ENCODE measurements around the gene PCNT.

PCNT gene

DNA sequence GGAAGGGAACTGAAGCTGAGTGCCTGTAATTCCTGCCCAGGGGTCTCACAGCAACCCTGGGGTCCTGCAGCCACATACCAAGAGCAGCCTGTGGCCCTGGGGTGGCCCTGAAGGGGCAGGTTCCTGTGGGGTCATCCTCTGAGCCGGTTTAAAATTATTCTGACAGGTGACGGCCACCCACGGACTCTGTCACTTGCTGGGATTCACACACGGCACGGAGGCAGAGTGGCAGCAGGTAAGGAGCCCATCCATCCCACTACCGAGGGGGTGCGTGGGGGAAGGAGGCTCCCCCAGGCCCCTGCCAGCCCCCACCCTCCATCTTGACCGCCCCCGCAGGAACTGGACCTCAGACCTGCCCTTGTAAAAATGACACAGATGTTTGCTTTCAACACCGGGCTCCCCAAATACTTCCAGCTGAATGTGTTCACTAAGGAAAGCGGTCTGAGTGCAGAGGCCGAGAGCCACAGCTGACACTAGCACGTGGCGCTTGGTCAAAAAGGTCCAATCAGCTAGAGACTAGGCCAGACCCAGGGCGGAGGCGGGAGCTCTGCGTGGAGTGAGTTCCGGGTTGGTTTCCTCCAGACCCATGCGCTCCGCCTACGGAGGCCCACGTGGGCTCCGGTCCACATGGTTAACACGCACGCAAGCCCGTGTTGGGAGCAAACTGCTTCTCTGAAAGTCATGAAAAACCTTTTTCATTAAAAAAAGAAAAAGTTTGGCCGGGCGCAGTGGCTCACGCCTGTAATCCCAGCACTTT, 27.8 kb upstream of the PCNT start:
- TF ChIP-seq, protein P1, sequence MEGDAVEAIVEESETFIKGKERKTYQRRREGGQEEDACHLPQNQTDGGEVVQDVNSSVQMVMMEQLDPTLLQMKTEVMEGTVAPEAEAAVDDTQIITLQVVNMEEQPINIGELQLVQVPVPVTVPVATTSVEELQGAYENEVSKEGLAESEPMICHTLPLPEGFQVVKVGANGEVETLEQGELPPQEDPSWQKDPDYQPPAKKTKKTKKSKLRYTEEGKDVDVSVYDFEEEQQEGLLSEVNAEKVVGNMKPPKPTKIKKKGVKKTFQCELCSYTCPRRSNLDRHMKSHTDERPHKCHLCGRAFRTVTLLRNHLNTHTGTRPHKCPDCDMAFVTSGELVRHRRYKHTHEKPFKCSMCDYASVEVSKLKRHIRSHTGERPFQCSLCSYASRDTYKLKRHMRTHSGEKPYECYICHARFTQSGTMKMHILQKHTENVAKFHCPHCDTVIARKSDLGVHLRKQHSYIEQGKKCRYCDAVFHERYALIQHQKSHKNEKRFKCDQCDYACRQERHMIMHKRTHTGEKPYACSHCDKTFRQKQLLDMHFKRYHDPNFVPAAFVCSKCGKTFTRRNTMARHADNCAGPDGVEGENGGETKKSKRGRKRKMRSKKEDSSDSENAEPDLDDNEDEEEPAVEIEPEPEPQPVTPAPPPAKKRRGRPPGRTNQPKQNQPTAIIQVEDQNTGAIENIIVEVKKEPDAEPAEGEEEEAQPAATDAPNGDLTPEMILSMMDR (IDR thresholded peaks at IDR 0.05; ENCODE audit: control insufficient read depth, insufficient read depth, low read depth, low read length, missing control alignments) = no peak
- peak; percentile 76 for DNase-seq (ENCODE audit: low read depth)
- H3K4me3 ChIP-seq (ENCODE audit: control insufficient read depth, low read depth, low read length) = peak overlapping the region; percentile 18

DNA sequence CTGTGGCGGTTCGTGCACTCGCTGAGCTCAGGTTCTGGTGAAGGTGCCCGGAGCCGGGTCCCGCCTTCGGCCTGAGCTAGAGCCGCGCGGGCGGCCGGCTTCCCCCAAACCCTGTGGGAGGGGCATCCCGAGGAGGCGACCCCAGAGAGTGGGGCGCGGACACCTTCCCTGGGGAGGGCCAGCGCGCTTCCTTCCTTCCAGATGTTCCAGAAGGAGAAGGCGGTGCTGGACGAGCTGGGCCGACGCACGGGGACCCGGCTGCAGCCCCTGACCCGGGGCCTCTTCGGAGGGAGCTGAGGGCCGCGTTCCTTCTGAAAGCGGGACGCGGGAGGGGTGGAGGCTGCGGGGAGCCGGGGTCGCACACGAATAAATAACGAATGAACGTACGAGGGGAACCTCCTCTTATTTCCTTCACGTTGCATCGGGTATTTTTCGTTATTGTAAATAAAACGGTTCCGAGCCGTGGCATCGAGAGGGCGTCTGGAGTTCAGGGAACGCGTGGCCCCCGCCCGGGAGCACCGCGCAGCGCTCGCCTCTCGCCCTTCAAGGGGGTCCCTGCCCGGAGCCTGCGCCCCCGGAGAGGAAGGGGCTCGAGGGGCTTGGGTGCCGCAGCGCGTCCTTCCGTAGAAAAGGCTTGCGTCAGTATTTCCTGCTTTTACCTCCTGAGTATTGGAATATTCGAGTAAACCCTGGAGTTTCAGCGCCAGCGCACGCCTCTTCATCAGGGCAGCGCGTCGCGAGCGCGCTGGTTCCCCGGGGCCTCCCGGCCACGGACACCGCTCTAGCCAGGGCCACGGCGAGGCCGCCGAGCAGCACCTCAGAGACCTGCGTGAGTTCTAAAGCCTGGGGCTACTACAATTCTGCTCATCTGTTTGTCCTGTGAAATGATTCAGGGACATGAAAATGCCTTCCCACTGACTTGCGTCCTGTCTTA, 26.4 kb upstream of the PCNT start:
- TF ChIP-seq, protein P1 (IDR thresholded peaks at IDR 0.05; ENCODE audit: control insufficient read depth, insufficient read depth, low read depth, low read length, missing control alignments) = no peak
- no peak for DNase-seq (ENCODE audit: low read depth)
- peak overlapping the region; percentile 23 for H3K4me3 ChIP-seq (ENCODE audit: control insufficient read depth, low read depth, low read length)

DNA sequence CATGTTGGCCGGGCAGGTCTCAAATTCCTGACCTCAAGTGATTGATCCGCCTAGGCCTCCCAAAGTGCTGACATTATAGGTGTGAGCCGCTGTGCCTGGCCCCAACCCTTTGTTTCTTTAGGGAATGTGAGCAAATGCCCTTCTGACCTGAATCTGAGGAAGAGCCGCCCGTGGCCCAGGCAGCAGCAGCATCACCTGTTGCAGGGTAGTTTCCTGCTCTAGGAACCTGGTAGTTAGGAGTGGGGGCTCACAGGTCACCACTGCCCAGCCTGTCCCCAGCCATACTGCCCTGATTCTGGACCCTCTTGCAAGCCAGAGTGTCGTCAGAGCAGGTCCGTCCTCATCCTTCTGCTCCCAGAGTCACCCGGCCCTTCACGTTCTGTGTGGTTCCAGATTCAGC, 24.8 kb upstream of the PCNT start:
- TF ChIP-seq, protein P1 (IDR thresholded peaks at IDR 0.05; ENCODE audit: control insufficient read depth, insufficient read depth, low read depth, low read length, missing control alignments) = no peak
- no peak overlapping the region for H3K4me3 ChIP-seq (ENCODE audit: control insufficient read depth, low read depth, low read length)
- no peak for DNase-seq (ENCODE audit: low read depth)

DNA sequence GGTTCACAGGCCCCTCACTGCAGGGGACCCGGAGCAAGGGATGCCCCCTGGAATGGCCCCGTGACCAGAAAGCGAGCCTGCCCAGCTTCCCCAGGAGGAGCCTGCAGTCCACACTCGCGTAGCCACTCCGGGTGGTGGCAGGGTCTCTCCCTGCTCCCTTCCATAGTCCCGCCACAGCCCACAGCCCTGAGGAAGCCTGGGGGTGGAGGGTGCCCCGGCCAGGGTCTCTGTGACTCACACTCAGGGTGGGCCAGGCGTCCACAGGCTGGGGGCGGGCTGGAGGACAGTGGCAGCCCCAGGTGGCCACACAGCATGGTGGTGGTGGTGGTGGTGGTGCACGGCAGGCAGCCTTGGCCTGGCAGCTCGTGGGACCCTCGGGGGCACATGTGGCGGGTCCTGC, 22.2 kb upstream of the PCNT start:
- no peak for DNase-seq (ENCODE audit: low read depth)
- H3K4me3 ChIP-seq (ENCODE audit: control insufficient read depth, low read depth, low read length) = no peak overlapping the region
- TF ChIP-seq, protein P1 (IDR thresholded peaks at IDR 0.05; ENCODE audit: control insufficient read depth, insufficient read depth, low read depth, low read length, missing control alignments) = no peak

DNA sequence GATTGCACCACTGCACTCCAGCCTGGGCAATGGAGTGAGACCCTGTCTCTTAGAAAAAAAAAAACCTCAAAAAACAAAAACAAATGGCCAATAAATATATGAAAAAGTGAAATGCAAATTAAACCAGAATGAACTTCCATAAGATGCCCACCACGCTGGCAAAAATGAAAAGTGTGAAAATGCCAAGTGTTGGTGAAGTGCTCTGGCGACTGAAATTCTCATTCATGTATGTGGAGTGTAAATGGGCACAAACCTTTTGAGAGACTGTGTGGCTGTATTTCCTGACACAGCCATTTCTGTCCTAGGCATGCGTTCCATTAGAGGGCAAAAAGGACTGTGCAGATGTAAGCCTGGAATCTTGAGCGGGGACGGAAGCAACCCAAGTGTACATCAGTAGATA, 19.5 kb upstream of the PCNT start:
- no peak overlapping the region for H3K4me3 ChIP-seq (ENCODE audit: control insufficient read depth, low read depth, low read length)
- no peak for DNase-seq (ENCODE audit: low read depth)
- TF ChIP-seq, protein P1 (IDR thresholded peaks at IDR 0.05; ENCODE audit: control insufficient read depth, insufficient read depth, low read depth, low read length, missing control alignments) = no peak

DNA sequence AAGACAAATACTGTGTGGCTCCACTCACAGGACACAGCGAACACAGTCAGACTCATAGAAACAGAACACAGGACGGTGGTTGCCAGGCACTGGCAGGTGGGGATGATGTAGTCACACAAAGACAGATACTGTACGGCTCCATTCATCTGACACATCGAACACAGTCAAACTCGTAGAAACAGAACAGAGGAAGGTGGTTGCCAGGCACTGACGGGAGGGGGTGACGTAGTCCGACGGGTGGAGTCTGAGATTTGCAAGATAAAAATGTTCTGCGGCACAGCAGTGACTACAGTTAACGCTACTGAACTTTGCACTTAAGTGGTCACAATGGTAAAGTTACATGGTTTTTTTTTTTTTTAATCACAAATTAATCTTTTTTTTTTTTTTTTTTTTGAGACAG, 19.0 kb upstream of the PCNT start:
- TF ChIP-seq, protein P1 (IDR thresholded peaks at IDR 0.05; ENCODE audit: control insufficient read depth, insufficient read depth, low read depth, low read length, missing control alignments) = no peak
- no peak for DNase-seq (ENCODE audit: low read depth)
- no peak overlapping the region for H3K4me3 ChIP-seq (ENCODE audit: control insufficient read depth, low read depth, low read length)

Data from AG09309 (cell line).